DND-41 (cell line): ENCODE data around the gene MMP24OS.
"Not testable (repeated sequence)": the region's sequence is repeated elsewhere in the genome, so short reads cannot be mapped to it uniquely, and the experiment has no call there.

ENCODE experiments used
- ATAC-seq: fragments of 200-7000 bp; cut with Tn5 transposase; 3 replicates; pipeline ENCODE4 v1.9.1; 2021; ENCODE audit warnings: low read depth; ENCODE audit not compliant: insufficient read depth
- DNase-seq: peaks from one replicate; pipeline ENCODE4 v3.0.0-alpha.2; 2020
- H2AFZ ChIP-seq: 2 replicates; pipeline ENCODE4 v1.6.0; 2012; ENCODE audit warnings: low read depth, low read length
- H3K27ac ChIP-seq: 2 replicates; pipeline ENCODE4 v1.5.1; 2012; ENCODE audit warnings: low read length, inconsistent platforms
- H3K27me3 ChIP-seq: fragments of 200-600 bp; sonication (generic); 2 replicates; pipeline ENCODE4 v1.6.0; 2012; ENCODE audit warnings: low read length, mild to moderate bottlenecking, inconsistent platforms; ENCODE audit not compliant: insufficient read depth, poor library complexity
- H3K36me3 ChIP-seq: 2 replicates; pipeline ENCODE4 v1.5.1; 2012; ENCODE audit warnings: low read length, inconsistent platforms; ENCODE audit not compliant: insufficient read depth
- H3K4me1 ChIP-seq: 2 replicates; pipeline ENCODE4 v1.5.1; 2012; ENCODE audit warnings: mild to moderate bottlenecking, low read length; ENCODE audit not compliant: insufficient read depth
- H3K4me2 ChIP-seq: 2 replicates; pipeline ENCODE4 v1.6.0; 2012; ENCODE audit warnings: mild to moderate bottlenecking, moderate library complexity, low read length, inconsistent platforms; ENCODE audit not compliant: insufficient read depth
- H3K4me3 ChIP-seq, 2 experiments: fragments of 200-600 bp in 1 of 2; shearing (Covaris generic) in 1 of 2; 2 replicates each; pipeline ENCODE4 v1.5.1; 2012 to 2016; ENCODE audit warnings: inconsistent platforms in 2 of 2, low read length in 2 of 2, mild to moderate bottlenecking in 2 of 2, low read depth in 1 of 2, moderate library complexity in 1 of 2
- H3K79me2 ChIP-seq: 2 replicates; pipeline ENCODE4 v1.6.0; 2012; ENCODE audit warnings: low read length, inconsistent platforms; ENCODE audit not compliant: insufficient read depth
- H3K9ac ChIP-seq: 2 replicates; pipeline ENCODE4 v1.6.0; 2012; ENCODE audit warnings: low read depth, mild to moderate bottlenecking, inconsistent platforms, low read length, moderate library complexity
- H3K9me3 ChIP-seq: 2 replicates; pipeline ENCODE4 v1.5.1; 2012; ENCODE audit warnings: low read length, moderate library complexity, mild to moderate bottlenecking, inconsistent platforms; ENCODE audit not compliant: insufficient read depth, severe bottlenecking
- H4K20me1 ChIP-seq: 2 replicates; pipeline ENCODE4 v1.6.0; 2012; ENCODE audit warnings: low read length; ENCODE audit not compliant: insufficient read depth
- EZH2 ChIP-seq: IDR thresholded peaks from 3 replicates; pipeline ENCODE4 v1.6.1; 2012; ENCODE audit warnings: borderline replicate concordance, low read depth, mild to moderate bottlenecking, moderate library complexity, low read length, inconsistent platforms; ENCODE audit not compliant: severe bottlenecking
- TF ChIP-seq, protein P1 (sequence below): IDR thresholded peaks from 2 replicates; pipeline ENCODE4 v1.5.1; 2012; ENCODE audit warnings: borderline replicate concordance, low read length, moderate library complexity, mild to moderate bottlenecking; ENCODE audit not compliant: poor library complexity, severe bottlenecking; ENCODE audit errors: extremely low read depth

The MMP24OS gene

DNA sequence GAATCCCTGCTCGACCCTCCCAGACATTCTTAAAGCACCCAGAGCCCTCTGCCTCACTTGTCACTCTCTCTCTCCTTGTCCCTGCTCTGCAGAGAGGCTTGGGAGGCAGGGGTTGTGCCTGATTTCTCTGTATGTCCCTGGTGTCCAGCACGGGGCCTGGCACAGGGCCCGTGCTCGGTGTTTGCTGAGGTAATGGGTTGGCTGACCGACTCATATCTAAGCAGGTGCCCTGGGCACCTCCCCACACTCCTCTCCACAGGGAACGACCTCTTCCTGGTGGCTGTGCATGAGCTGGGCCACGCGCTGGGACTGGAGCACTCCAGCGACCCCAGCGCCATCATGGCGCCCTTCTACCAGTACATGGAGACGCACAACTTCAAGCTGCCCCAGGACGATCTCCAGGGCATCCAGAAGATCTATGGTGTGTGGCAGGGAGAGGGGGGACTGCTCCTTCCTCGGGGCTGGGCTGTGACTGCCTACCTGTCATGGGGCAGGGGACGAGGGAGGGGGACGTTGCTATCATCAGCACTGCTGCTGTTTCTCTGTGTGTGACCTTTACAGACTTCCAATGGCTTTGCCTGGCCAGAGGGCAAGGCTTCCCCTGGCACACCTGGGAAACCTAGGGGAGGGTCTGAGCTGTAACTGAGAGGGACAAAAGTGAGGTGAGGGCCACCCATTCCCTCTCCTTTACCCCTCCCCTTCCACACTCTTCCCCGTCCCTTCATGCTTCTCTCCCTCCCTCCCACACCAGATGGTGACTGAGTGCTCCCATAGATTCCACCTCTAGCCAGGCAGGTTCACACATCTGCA lies 14.2 kb downstream of the MMP24OS start:
- no peaks in the 10 kb centered on the region for H3K4me1 ChIP-seq
- no peak overlapping the region for H3K4me3 ChIP-seq
- no peak; the same call in 2 of the 3 replicates for ATAC-seq
- H3K4me2 ChIP-seq, result no peak overlapping the region
- no peaks in the 10 kb centered on the region for H3K79me2 ChIP-seq
- no peaks in the 10 kb centered on the region for H3K27me3 ChIP-seq
- no peak overlapping the region for H3K27ac ChIP-seq
- no peaks in the 10 kb centered on the region for H4K20me1 ChIP-seq
- H3K9me3 ChIP-seq, result no peaks in the 10 kb centered on the region
- no peak for TF ChIP-seq EZH2
- TF ChIP-seq, protein P1, sequence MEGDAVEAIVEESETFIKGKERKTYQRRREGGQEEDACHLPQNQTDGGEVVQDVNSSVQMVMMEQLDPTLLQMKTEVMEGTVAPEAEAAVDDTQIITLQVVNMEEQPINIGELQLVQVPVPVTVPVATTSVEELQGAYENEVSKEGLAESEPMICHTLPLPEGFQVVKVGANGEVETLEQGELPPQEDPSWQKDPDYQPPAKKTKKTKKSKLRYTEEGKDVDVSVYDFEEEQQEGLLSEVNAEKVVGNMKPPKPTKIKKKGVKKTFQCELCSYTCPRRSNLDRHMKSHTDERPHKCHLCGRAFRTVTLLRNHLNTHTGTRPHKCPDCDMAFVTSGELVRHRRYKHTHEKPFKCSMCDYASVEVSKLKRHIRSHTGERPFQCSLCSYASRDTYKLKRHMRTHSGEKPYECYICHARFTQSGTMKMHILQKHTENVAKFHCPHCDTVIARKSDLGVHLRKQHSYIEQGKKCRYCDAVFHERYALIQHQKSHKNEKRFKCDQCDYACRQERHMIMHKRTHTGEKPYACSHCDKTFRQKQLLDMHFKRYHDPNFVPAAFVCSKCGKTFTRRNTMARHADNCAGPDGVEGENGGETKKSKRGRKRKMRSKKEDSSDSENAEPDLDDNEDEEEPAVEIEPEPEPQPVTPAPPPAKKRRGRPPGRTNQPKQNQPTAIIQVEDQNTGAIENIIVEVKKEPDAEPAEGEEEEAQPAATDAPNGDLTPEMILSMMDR, result no peak
- H3K9ac ChIP-seq, result no peak overlapping the region
- no peak for DNase-seq
- no peaks in the 10 kb centered on the region for H3K36me3 ChIP-seq
- H2AFZ ChIP-seq, result no peak overlapping the region

DNA sequence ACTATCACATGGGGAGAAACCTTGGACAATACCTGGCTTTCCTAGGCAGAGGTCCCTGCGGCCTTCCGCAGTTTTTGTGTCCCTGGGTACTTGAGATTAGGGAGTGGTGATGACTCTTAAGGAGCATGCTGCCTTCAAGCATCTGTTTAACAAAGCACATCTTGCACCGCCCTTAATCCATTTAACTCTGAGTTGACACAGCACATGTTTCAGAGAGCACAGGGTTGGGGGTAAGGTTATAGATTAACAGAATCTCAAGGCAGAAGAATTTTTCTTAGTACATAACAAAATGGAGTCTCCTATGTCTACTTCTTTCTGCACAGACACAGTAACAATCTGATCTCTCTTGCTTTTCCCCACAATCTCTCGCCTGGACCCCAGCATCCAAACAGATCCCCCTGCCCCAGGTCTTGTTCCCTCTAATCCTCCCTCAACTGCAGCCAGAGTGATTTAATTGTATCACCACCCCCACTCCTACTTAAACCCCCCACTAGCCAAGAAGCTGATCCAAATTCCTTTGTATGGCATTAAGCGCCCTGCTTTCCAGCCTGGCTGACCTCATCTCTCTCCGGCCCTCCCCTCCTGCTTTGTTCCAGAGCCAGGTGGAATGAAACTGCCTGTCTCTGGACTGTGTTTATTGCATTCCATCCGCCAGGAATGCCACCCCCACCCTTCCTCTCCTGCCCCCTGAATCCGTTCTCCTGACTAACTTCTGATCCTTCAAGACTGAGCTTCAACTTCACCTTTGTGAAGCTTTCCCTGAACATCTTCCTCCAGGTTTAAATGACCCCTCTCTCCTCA lies 15.0 kb downstream of the MMP24OS start:
- H3K9me3 ChIP-seq, H3K4me1 ChIP-seq, H3K36me3 ChIP-seq, DNase-seq, ATAC-seq, H3K4me3 ChIP-seq, H3K27me3 ChIP-seq, H3K4me2 ChIP-seq, H3K79me2 ChIP-seq, H3K9ac ChIP-seq, H3K27ac ChIP-seq, H4K20me1 ChIP-seq, H2AFZ ChIP-seq: not testable (repeated sequence)

GRCh38 chr20:35262321-35262720 lies 15.6 kb downstream of the MMP24OS start:
- H3K9me3 ChIP-seq, H3K79me2 ChIP-seq, H3K27me3 ChIP-seq, ATAC-seq, H4K20me1 ChIP-seq, H3K4me1 ChIP-seq, H2AFZ ChIP-seq, H3K36me3 ChIP-seq, H3K9ac ChIP-seq, H3K4me2 ChIP-seq, H3K27ac ChIP-seq, DNase-seq, H3K4me3 ChIP-seq: not testable (repeated sequence)

DNA sequence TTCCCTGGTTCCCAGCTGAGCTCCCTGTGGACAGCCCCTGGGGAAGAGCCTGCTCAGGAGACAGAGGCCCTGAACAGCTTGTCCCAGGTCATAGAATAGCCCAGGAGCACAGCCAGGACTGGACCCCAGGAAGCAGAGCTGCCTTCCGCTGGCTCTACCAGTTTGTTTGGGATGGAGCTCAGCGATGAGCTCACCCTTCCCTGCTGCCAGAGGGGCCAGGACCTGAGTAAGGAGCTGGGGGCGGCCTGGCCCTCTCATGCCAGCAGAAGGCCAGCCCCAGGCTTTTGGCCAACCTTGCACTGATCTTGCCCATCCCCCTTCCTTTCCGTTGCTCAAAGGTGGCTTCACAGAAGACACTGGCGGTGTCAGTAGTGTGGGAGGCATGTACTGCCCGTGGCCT lies 17.5 kb downstream of the MMP24OS start:
- ATAC-seq, result no peak
- Histone ChIP-seq H3K9me3 (no peaks in the 10 kb centered on the region), H2AFZ (no peak overlapping the region), H3K9ac (no peak overlapping the region), H3K36me3 (no peaks in the 10 kb centered on the region), H4K20me1 (no peaks in the 10 kb centered on the region), H3K79me2 (no peaks in the 10 kb centered on the region), H3K27ac (no peak overlapping the region), H3K4me2 (no peak overlapping the region), H3K4me1 (no peaks in the 10 kb centered on the region), H3K27me3 (no peaks in the 10 kb centered on the region), H3K4me3 (no peak overlapping the region)
- DNase-seq, result no peak
- TF ChIP-seq EZH2, result no peak
- TF ChIP-seq, protein P1, result no peak
